HUDEP-2 (cell line): Measurements from ENCODE around the gene PRSS22.

ENCODE experiments used
- DNase-seq, 76 experiments: peaks; one replicate each; lab custom pipeline; 2025; ENCODE audit not compliant: unreplicated experiment in 76 of 76; lab: John Stamatoyannopoulos, UW

PRSS22 gene

GRCh38 chr16:2829501-2830354, 28.2 kb downstream of the PRSS22 start, which contains the start of gene ZG16B:
ZG16B (plus strand) TSS chr16:2830303; CDS start chr16:2830442, 139 bp downstream.
- peak in 1 of 76 experiments; percentile 3 for DNase-seq

GRCh38 chr16:2828876-2829430, 29.0 kb downstream of the PRSS22 start:
- no peak for DNase-seq

GRCh38 chr16:2828521-2828840, 29.5 kb downstream of the PRSS22 start:
- DNase-seq: no peak

- DNase-seq: no peak
Measured at GRCh38 chr16:2827831-2828520, 30.0 kb downstream of the PRSS22 start.

GRCh38 chr16:2827374-2827791, 30.6 kb downstream of the PRSS22 start:
- no peak for DNase-seq

- DNase-seq: no peak
Measured at GRCh38 chr16:2826591-2827373, 31.2 kb downstream of the PRSS22 start.

- no peak for DNase-seq
Measured at GRCh38 chr16:2825906-2826305, 32.1 kb downstream of the PRSS22 start.

GRCh38 chr16:2825049-2825742, 32.8 kb downstream of the PRSS22 start:
- no peak for DNase-seq

- no peak for DNase-seq
Measured at GRCh38 chr16:2824626-2825025, 33.3 kb downstream of the PRSS22 start.

- DNase-seq: no peak
Measured at GRCh38 chr16:2822496-2822895, 35.5 kb downstream of the PRSS22 start.

- no peak for DNase-seq
Measured at GRCh38 chr16:2822158-2822495, 35.8 kb downstream of the PRSS22 start.

- no peak for DNase-seq
Measured at GRCh38 chr16:2821487-2822157, 36.3 kb downstream of the PRSS22 start.

GRCh38 chr16:2820836-2821486, 37.0 kb downstream of the PRSS22 start:
- DNase-seq: no peak

- DNase-seq: no peak
Measured at GRCh38 chr16:2819939-2820835, 37.8 kb downstream of the PRSS22 start.

GRCh38 chr16:2819179-2819938, 38.6 kb downstream of the PRSS22 start:
- no peak for DNase-seq

- DNase-seq: no peak
Measured at GRCh38 chr16:2818272-2818876, 39.6 kb downstream of the PRSS22 start.
